CD8-positive, alpha-beta memory T cell (primary cell): ENCODE measurements around the gene UGP2. TPM values are rescaled to one million over a fixed set of nuclear protein-coding genes. Genes with fewer than 3 reads are reported as not detected.

Source experiments
- CTCF ChIA-PET: fragments of 350-600 bp; sonication (Branson Sonifier 250); formaldehyde crosslinking; loops from one replicate; lab custom pipeline; 2021; ENCODE audit warnings: antibody characterized with exemption; lab: Charles Lee
- POLR2A ChIA-PET: fragments of 350-600 bp; sonication (Branson Sonifier 250); formaldehyde crosslinking; loops from one replicate; lab custom pipeline; 2021; ENCODE audit warnings: antibody characterized with exemption; lab: Charles Lee
- DNase-seq, 5 donors: peaks; one replicate each; pipeline versions ENCODE4 v3.0.0 to v3.0.0-alpha.2; 2020 to 2022; ENCODE audit warnings: mixed read lengths in 1 of 5
- H3K27ac ChIP-seq: one replicate; pipeline ENCODE4 v1.7.0; 2013; ENCODE audit warnings: low read depth, mild to moderate bottlenecking, low read length, moderate library complexity
- H3K27me3 ChIP-seq: 2 replicates; pipeline ENCODE4 v1.7.0; 2013; ENCODE audit warnings: low read length, mild to moderate bottlenecking; ENCODE audit not compliant: insufficient read depth, poor library complexity, severe bottlenecking
- H3K36me3 ChIP-seq: 2 replicates; pipeline ENCODE4 v1.7.0; 2013; ENCODE audit warnings: mild to moderate bottlenecking, low read length, moderate library complexity; ENCODE audit not compliant: insufficient read depth
- H3K4me1 ChIP-seq: 2 replicates; pipeline ENCODE4 v1.7.0; 2013; ENCODE audit warnings: mild to moderate bottlenecking, low read length, moderate library complexity; ENCODE audit not compliant: insufficient read depth
- H3K4me3 ChIP-seq: 2 replicates; pipeline ENCODE4 v1.7.0; 2013; ENCODE audit warnings: mild to moderate bottlenecking, low read length
- H3K9me3 ChIP-seq: 2 replicates; pipeline ENCODE4 v1.7.0; 2013; ENCODE audit warnings: mild to moderate bottlenecking, low read length
- H3K27ac Mint-ChIP-seq, 8 donors: one replicate each; pipeline ENCODE4 v1.8.0; 2020 to 2021; ENCODE audit warnings: mixed read lengths in 8 of 8, mild to moderate bottlenecking in 6 of 8, inconsistent platforms in 3 of 8, moderate library complexity in 3 of 8
- H3K27me3 Mint-ChIP-seq, 2 donors: one replicate each; pipeline ENCODE4 v1.8.0; 2020 to 2021; ENCODE audit warnings: mixed read lengths in 2 of 2, mild to moderate bottlenecking in 1 of 2, moderate library complexity in 1 of 2
- H3K36me3 Mint-ChIP-seq, 3 donors: one replicate each; pipeline ENCODE4 v1.8.0; 2020 to 2021; ENCODE audit warnings: mixed read lengths in 3 of 3, inconsistent platforms in 1 of 3, mild to moderate bottlenecking in 1 of 3
- H3K4me1 Mint-ChIP-seq, 3 donors: one replicate each; pipeline ENCODE4 v1.8.0; 2020 to 2021; ENCODE audit warnings: mixed read lengths in 3 of 3, inconsistent platforms in 1 of 3, mild to moderate bottlenecking in 1 of 3
- H3K4me3 Mint-ChIP-seq, 7 donors: one replicate each; pipeline ENCODE4 v1.8.0; 2020 to 2021; ENCODE audit warnings: mixed read lengths in 7 of 7, mild to moderate bottlenecking in 6 of 7, moderate library complexity in 4 of 7, inconsistent platforms in 2 of 7
- H3K9me3 Mint-ChIP-seq, 5 donors: one replicate each; pipeline ENCODE4 v1.8.0; 2020 to 2022; ENCODE audit warnings: mixed read lengths in 5 of 5, mild to moderate bottlenecking in 3 of 5, moderate library complexity in 2 of 5, inconsistent platforms in 1 of 5
- polyA plus RNA-seq: library from polyadenylated mRNA; unstranded; fragments of 300-500 nt; fragmentation: Illumina TruSeq; gene quantifications from one replicate; pipeline ENCODE4 v1.2.3, GENCODE V29; 2021
- total RNA-seq, 2 experiments: library from RNA; stranded (reverse); gene quantifications; one replicate each; pipeline ENCODE4 v1.2.3, GENCODE V29; 2021

Gene UGP2
- total and polyA plus RNA-seq, 3 experiments from 2014 or later = 59.2 to 131 (median 59.8) TPM

- ChIA-PET CTCF (no interaction called here), POLR2A (no interaction called here)
- no peak overlapping the region for H3K27ac Mint-ChIP-seq
- Histone ChIP-seq H3K4me3 (no peak overlapping the region), H3K9me3 (no peaks in the 10 kb centered on the region), H3K4me1 (peaks cover 6% of the 10 kb centered on the region), H3K27ac (no peak overlapping the region), H3K36me3 (peaks cover 15% of the 10 kb centered on the region), H3K27me3 (no peaks in the 10 kb centered on the region)
- no peaks in the 10 kb centered on the region for H3K9me3 Mint-ChIP-seq
- H3K4me1 Mint-ChIP-seq = peaks cover 35 to 60% (median 51%) of the 10 kb centered on the region in 3 donors
- H3K27me3 Mint-ChIP-seq = no peaks in the 10 kb centered on the region
- no peak for DNase-seq
- H3K4me3 Mint-ChIP-seq = no peak overlapping the region
- peaks cover 0 to 66% (median 14%) of the 10 kb centered on the region in 3 donors for H3K36me3 Mint-ChIP-seq
These were observed 29.0 kb downstream of the UGP2 start for GRCh38 chr2:63870679-63871078.

GRCh38 chr2:63871864-63872263, 30.2 kb downstream of the UGP2 start:
- Mint-ChIP-seq H3K4me3 (no peak overlapping the region), H3K4me1 (peaks cover 34 to 59% (median 51%) of the 10 kb centered on the region in 3 donors), H3K27me3 (no peaks in the 10 kb centered on the region), H3K9me3 (no peaks in the 10 kb centered on the region), H3K27ac (peak overlapping the region in 2 of 8 donors; percentile 13 to 66), H3K36me3 (peaks cover 0 to 65% (median 20%) of the 10 kb centered on the region in 3 donors)
- H3K4me1 ChIP-seq = no peaks in the 10 kb centered on the region
- H3K27me3 ChIP-seq = no peaks in the 10 kb centered on the region
- DNase-seq = no peak
- H3K27ac ChIP-seq = no peak overlapping the region
- no peaks in the 10 kb centered on the region for H3K9me3 ChIP-seq
- peaks cover 15% of the 10 kb centered on the region for H3K36me3 ChIP-seq
- ChIA-PET POLR2A (no interaction called here), CTCF (no interaction called here)
- no peak overlapping the region for H3K4me3 ChIP-seq

GRCh38 chr2:63872571-63873328, 31.1 kb downstream of the UGP2 start:
- H3K4me1 ChIP-seq = no peaks in the 10 kb centered on the region
- Mint-ChIP-seq H3K36me3 (peaks cover 0 to 71% (median 22%) of the 10 kb centered on the region in 3 donors), H3K27me3 (no peaks in the 10 kb centered on the region), H3K4me1 (peaks cover 35 to 60% (median 54%) of the 10 kb centered on the region in 3 donors), H3K4me3 (no peak overlapping the region), H3K9me3 (no peaks in the 10 kb centered on the region), H3K27ac (no peak overlapping the region)
- DNase-seq = no peak
- H3K36me3 ChIP-seq = peaks cover 15% of the 10 kb centered on the region
- H3K27me3 ChIP-seq = no peaks in the 10 kb centered on the region
- POLR2A ChIA-PET = no interaction called here
- H3K9me3 ChIP-seq = no peaks in the 10 kb centered on the region
- no peak overlapping the region for H3K4me3 ChIP-seq
- CTCF ChIA-PET = no interaction called here
- no peak overlapping the region for H3K27ac ChIP-seq

DNA sequence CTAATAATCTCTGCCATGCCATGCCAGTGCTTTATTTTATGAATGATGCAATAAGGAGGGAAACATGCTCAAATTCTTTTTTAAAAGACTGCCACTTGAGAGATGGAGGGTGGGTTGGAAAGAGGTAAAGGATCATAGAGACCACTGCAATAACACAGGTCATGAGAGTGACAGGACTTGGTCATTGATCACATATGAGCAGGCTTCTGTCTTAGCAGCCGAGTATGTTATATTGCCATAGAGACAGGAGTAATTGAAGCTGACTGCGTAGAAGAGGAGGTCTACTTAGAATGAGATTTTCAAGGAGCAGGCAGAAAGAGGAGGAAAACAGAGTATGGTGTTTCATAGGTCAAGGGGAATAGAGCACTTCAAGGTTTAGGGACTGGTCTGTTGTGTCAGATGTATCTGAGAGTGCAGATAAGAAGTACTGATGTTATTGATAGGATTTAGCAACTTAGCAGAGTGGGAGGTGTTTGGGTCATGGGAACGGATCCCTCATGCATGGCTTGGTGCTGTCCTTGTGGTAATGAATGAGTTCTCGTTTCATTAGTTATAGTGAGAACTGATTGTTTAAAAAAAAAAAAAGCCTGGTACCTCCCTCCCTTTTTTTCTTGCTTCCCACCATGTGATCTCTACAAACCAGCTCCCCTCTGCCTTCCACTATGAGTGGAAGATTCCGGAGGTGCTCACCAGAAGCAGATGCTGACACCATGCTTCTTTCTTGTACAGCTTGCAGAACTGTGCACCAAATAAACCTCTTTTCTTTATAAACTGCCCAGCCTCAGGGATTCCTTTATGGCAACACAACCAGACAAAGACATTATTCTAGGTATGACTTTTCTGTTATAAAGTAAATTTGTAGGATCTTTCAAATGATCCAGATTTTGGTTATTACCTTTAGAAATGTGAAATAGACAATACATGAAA, 32.8 kb downstream of the UGP2 start:
- no peak overlapping the region for H3K4me3 ChIP-seq
- H3K4me1 ChIP-seq = no peaks in the 10 kb centered on the region
- no peak overlapping the region for H3K27ac ChIP-seq
- peak overlapping the region in 5 of 8 donors; percentile 2 to 40 (median 19) for H3K27ac Mint-ChIP-seq
- ChIA-PET POLR2A (no interaction called here), CTCF (interaction anchor here (0.9 kb wide), 1 partner anchor 10 kb away, joined by 3 read pairs; no protein-coding TSS in a partner anchor)
- H3K36me3 ChIP-seq = peaks cover 15% of the 10 kb centered on the region
- peaks cover 31 to 54% (median 53%) of the 10 kb centered on the region in 3 donors for H3K4me1 Mint-ChIP-seq
- no peaks in the 10 kb centered on the region for H3K9me3 Mint-ChIP-seq
- H3K27me3 Mint-ChIP-seq = no peaks in the 10 kb centered on the region
- no peak for DNase-seq
- no peaks in the 10 kb centered on the region for H3K27me3 ChIP-seq
- H3K36me3 Mint-ChIP-seq = peaks cover 0 to 71% (median 20%) of the 10 kb centered on the region in 3 donors
- H3K4me3 Mint-ChIP-seq = no peak overlapping the region
- H3K9me3 ChIP-seq = no peaks in the 10 kb centered on the region

DNA sequence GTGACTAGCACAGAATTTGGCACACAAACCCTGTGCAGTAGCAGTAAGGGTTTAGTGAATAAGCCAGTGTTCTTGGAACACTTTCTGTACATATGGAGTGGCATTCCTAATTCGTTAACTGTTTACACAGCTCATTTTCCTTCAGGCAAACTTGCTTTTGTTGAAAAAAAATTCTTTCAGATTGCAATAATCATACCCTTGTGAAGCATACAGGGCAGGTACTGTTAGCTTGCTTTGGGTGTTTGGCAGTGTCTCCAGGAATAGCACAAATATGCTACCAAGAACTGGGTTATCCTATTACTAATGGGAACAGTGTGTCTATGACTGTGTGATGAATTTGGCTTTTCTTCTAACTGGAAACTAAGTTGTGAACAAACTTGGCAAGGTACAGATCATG, 33.4 kb downstream of the UGP2 start:
- DNase-seq = no peak
- ChIA-PET CTCF (no interaction called here), POLR2A (no interaction called here)
- Mint-ChIP-seq H3K27me3 (no peaks in the 10 kb centered on the region), H3K4me1 (peaks cover 31 to 54% (median 52%) of the 10 kb centered on the region in 3 donors), H3K4me3 (no peak overlapping the region), H3K36me3 (peaks cover 0 to 70% (median 19%) of the 10 kb centered on the region in 3 donors), H3K9me3 (no peaks in the 10 kb centered on the region), H3K27ac (peak overlapping the region in 5 of 8 donors; percentile 2 to 48 (median 26))
- Histone ChIP-seq H3K4me1 (no peaks in the 10 kb centered on the region), H3K36me3 (peaks cover 15% of the 10 kb centered on the region), H3K27me3 (no peaks in the 10 kb centered on the region), H3K4me3 (no peak overlapping the region), H3K9me3 (no peaks in the 10 kb centered on the region), H3K27ac (no peak overlapping the region)

DNA sequence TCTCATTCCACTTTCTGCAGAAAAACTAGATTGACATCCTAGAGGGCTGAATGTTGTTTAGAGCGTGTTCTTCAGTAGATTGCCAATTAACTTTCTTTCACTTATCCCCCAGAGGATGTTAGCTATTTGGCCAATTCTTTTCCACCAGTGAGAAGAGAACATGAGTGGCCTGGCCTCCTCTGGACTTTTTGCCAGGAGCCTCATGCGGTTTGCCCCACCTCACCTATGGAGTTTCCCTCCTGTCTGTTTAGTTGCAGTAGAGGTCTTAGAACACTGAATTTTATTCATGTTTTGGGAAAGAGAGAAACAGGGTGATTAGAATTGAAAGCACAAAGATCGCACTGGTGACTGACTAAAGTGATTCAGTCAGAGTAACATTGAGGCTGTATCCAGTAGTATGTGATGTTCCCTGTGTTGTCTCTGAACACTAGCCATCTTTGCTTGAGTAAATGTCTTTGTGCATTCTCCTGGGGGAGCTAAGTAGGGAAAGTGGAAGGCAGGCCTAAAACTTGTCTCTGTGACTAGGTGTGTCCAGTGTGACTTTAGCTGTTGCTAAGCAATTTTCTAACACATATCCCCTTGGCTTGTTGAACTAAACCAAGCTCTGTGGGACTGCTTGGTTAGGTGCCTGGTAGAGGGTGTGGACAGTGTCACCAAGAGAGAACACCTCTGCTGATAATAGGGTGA, 34.0 kb downstream of the UGP2 start:
- no peaks in the 10 kb centered on the region for H3K27me3 ChIP-seq
- ChIA-PET CTCF (interaction anchor here (0.6 kb wide), 1 partner anchor 30 kb away, joined by 3 read pairs; no protein-coding TSS in a partner anchor), POLR2A (interaction anchor here (0.5 kb wide), 1 partner anchor 162 kb away, joined by 6 read pairs; no protein-coding TSS in a partner anchor)
- no peaks in the 10 kb centered on the region for H3K4me1 ChIP-seq
- no peak for DNase-seq
- Mint-ChIP-seq H3K27me3 (no peaks in the 10 kb centered on the region), H3K27ac (peak overlapping the region in 6 of 8 donors; percentile 2 to 86 (median 37)), H3K4me1 (peaks cover 32 to 58% (median 54%) of the 10 kb centered on the region in 3 donors), H3K4me3 (no peak overlapping the region), H3K36me3 (peaks cover 0 to 72% (median 19%) of the 10 kb centered on the region in 3 donors), H3K9me3 (no peaks in the 10 kb centered on the region)
- H3K27ac ChIP-seq = no peak overlapping the region
- H3K4me3 ChIP-seq = no peak overlapping the region
- H3K36me3 ChIP-seq = peaks cover 15% of the 10 kb centered on the region
- no peaks in the 10 kb centered on the region for H3K9me3 ChIP-seq

GRCh38 chr2:63876311-63876710, 34.6 kb downstream of the UGP2 start:
- Histone ChIP-seq H3K4me1 (no peaks in the 10 kb centered on the region), H3K27ac (no peak overlapping the region), H3K4me3 (no peak overlapping the region), H3K27me3 (no peaks in the 10 kb centered on the region), H3K36me3 (peaks cover 15% of the 10 kb centered on the region), H3K9me3 (no peaks in the 10 kb centered on the region)
- Mint-ChIP-seq H3K4me3 (no peak overlapping the region), H3K27ac (peak overlapping the region in 3 of 8 donors; percentile 21 to 86 (median 78)), H3K27me3 (no peaks in the 10 kb centered on the region), H3K9me3 (no peaks in the 10 kb centered on the region), H3K4me1 (peaks cover 37 to 64% (median 60%) of the 10 kb centered on the region in 3 donors), H3K36me3 (peaks cover 0 to 73% (median 22%) of the 10 kb centered on the region in 3 donors)
- ChIA-PET POLR2A (interaction anchor here (0.5 kb wide), 1 partner anchor 144 kb away, joined by 5 read pairs; no protein-coding TSS in a partner anchor), CTCF (interaction anchor here (0.6 kb wide), 1 partner anchor 31 kb away, joined by 3 read pairs; no protein-coding TSS in a partner anchor)
- DNase-seq = no peak
